ENCODE data around the gene MSRB1.
"Not testable (repeated sequence)": the region's sequence is repeated elsewhere in the genome, so short reads cannot be mapped to it uniquely, and the experiment has no call there.

The MSRB1 gene

GRCh38 chr16:1915732-1916639 lies 27.0 kb downstream of the MSRB1 start:
- no peak for DNase-seq

- no peak for DNase-seq
Measured at GRCh38 chr16:1914988-1915387, 28.0 kb downstream of the MSRB1 start.

GRCh38 chr16:1914084-1914608 lies 28.9 kb downstream of the MSRB1 start:
- no peak for DNase-seq

GRCh38 chr16:1913327-1914083 lies 29.5 kb downstream of the MSRB1 start:
- no peak for DNase-seq

GRCh38 chr16:1912215-1912543 lies 30.8 kb downstream of the MSRB1 start:
- no peak for DNase-seq

GRCh38 chr16:1911467-1912214 lies 31.4 kb downstream of the MSRB1 start:
- no peak for DNase-seq

GRCh38 chr16:1909561-1910231 lies 33.3 kb downstream of the MSRB1 start:
- no peak for DNase-seq

- DNase-seq, result no peak
Measured at GRCh38 chr16:1908983-1909382, 34.0 kb downstream of the MSRB1 start.

- DNase-seq, result no peak
Measured at GRCh38 chr16:1908184-1908583, 34.8 kb downstream of the MSRB1 start.

- DNase-seq, result no peak
Measured at GRCh38 chr16:1907226-1907860, 35.7 kb downstream of the MSRB1 start.

- no peak for DNase-seq
Measured at GRCh38 chr16:1906846-1907165, 36.2 kb downstream of the MSRB1 start.

GRCh38 chr16:1906055-1906845 lies 36.7 kb downstream of the MSRB1 start:
- no peak for DNase-seq

- no peak for DNase-seq
Measured at GRCh38 chr16:1903845-1904840, 38.9 kb downstream of the MSRB1 start.

- DNase-seq, result no peak
Measured at GRCh38 chr16:1903220-1903574, 39.8 kb downstream of the MSRB1 start.

- DNase-seq, result no peak
Measured at GRCh38 chr16:1902547-1903219, 40.3 kb downstream of the MSRB1 start.

GRCh38 chr16:1900452-1900774 lies 42.6 kb downstream of the MSRB1 start:
- no peak for DNase-seq

GRCh38 chr16:1899641-1900451 lies 43.2 kb downstream of the MSRB1 start:
- no peak for DNase-seq

- not testable (repeated sequence) for DNase-seq
Measured at GRCh38 chr16:1897692-1898091, 45.3 kb downstream of the MSRB1 start.
